ENCODE measurements around the gene OLIG1. TPM values are rescaled to one million over a fixed set of nuclear protein-coding genes. Genes with fewer than 3 reads are reported as not detected.

OLIG1 gene
- total and polyA plus RNA-seq, 10 of the 15 experiments (the other 5 are each of a cell fraction or from before 2014, with no cell fraction given) = not detected

DNA sequence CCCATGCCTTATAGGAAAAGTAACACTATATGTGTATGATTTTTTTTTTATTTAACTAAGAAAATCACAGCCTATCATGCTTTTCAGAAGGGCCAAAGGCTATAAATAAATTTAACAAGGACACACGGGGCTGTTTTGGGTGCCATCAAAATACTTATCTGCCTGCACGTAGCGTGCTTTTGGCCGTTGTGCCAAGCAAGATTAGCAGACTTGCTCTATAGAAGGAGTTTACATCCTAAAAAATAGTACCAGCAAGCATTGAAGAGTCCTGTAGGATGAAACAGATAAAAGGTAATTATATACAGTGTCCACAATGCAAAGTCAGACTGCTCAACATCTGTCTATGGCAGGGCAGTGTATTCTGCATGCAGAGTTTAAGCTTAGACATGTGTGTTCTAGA lies 3.7 kb downstream of the OLIG1 start:
- Histone ChIP-seq H3K27me3 (replicated peaks in 1 of 2; ENCODE audit: control insufficient read depth in 2 of 2, insufficient read depth in 2 of 2, low read length in 1 of 2) (peaks cover 12 to 43% of the 10 kb centered on the region in 2 experiments), H3K79me2 (ENCODE audit: control insufficient read depth, insufficient read depth, low read length) (no peaks in the 10 kb centered on the region), H3K4me1 (ENCODE audit: control insufficient read depth, insufficient read depth, low read length) (peaks cover 6% of the 10 kb centered on the region), H3K4me2 (ENCODE audit: control insufficient read depth, insufficient read depth) (no peak overlapping the region), H3K9ac (ENCODE audit: control insufficient read depth, insufficient read depth, low read length) (no peak overlapping the region), H3K9me3 (replicated peaks; ENCODE audit: control insufficient read depth, insufficient read depth, low read length) (no peaks in the 10 kb centered on the region; the same call in 1 of the 3 replicates), H3K4me3 (no peak overlapping the region), H4K20me1 (ENCODE audit: control insufficient read depth, insufficient read depth) (no peaks in the 10 kb centered on the region), H2AFZ (ENCODE audit: control insufficient read depth, low read depth, low read length) (no peak overlapping the region), H3K36me3 (ENCODE audit: control insufficient read depth in 2 of 2, insufficient read depth in 2 of 2, low read length in 1 of 2) (no peaks in the 10 kb centered on the region), H3K27ac (ENCODE audit: control insufficient read depth, insufficient read depth) (no peak overlapping the region)
- WGBS (ENCODE audit: insufficient coverage, insufficient replicate concordance, low lambda C conversion rate, missing lambda C conversion rate) = 81% methylated on average over 4 of the region's 4 CpGs
- no peak for ATAC-seq
- in situ Hi-C loops (cut with MboI) (no loop called here), intact Hi-C loops (cut with micrococcal nuclease; ENCODE audit: unreplicated experiment) (loop anchor here (10.0 kb wide), 1 partner anchor 121 kb away; no protein-coding TSS in a partner anchor)
- no peak for DNase-seq (ENCODE audit: low read depth, low spot score)
- RAD21 ChIA-PET (ENCODE audit: unreplicated experiment) = no interaction called here
- BruUV-seq (replicated peaks) = no TSS peak
- no peak for FAIRE-seq
- CTCF ChIA-PET = no interaction called here
- POLR2A ChIA-PET = no interaction called here
- SMC1A ChIA-PET (ENCODE audit: uncharacterized antibody, unreplicated experiment) = no interaction called here
- TF ChIP-seq EZH2 (IDR thresholded peaks at IDR 0.05; ENCODE audit: borderline replicate concordance, control insufficient read depth, low read depth, low read length) = no peak

DNA sequence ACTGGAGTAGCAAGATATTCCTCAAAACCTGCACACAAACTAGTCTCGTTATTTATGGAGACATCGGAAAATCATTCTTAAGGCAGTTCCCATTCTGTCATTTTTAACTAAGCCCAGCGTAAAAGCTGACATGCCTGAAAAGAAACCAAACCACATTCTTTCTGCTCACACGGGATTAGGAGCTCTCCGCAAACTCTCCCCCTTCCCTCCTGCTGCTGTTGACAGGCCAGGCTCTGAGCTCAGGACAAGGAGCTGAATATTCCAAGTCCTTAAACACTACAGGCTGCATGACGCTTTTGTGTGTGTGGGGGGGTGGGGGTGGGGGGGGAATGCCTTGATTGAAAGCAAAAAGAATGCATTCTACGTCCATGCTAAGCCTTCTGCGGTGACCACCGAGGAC lies 5.2 kb downstream of the OLIG1 start:
- ATAC-seq (no peak), DNase-seq (ENCODE audit: low read depth, low spot score) (no peak), FAIRE-seq (no peak)
- H3K4me2 ChIP-seq (ENCODE audit: control insufficient read depth, insufficient read depth) = no peak overlapping the region
- H3K79me2 ChIP-seq (ENCODE audit: control insufficient read depth, insufficient read depth, low read length) = no peaks in the 10 kb centered on the region
- H3K4me1 ChIP-seq (ENCODE audit: control insufficient read depth, insufficient read depth, low read length) = peaks cover 18% of the 10 kb centered on the region
- H3K36me3 ChIP-seq (ENCODE audit: control insufficient read depth in 2 of 2, insufficient read depth in 2 of 2, low read length in 1 of 2) = no peaks in the 10 kb centered on the region
- no TSS peak for BruUV-seq (replicated peaks)
- RAD21 ChIA-PET (ENCODE audit: unreplicated experiment) = no interaction called here
- no peaks in the 10 kb centered on the region for H4K20me1 ChIP-seq (ENCODE audit: control insufficient read depth, insufficient read depth)
- CTCF ChIA-PET = no interaction called here
- WGBS (ENCODE audit: insufficient coverage, insufficient replicate concordance, low lambda C conversion rate, missing lambda C conversion rate) = 50% methylated on average over 9 of the region's 9 CpGs
- in situ Hi-C loops (cut with MboI) = no loop called here
- no peak overlapping the region for H2AFZ ChIP-seq (ENCODE audit: control insufficient read depth, low read depth, low read length)
- H3K27me3 ChIP-seq (replicated peaks in 1 of 2; ENCODE audit: control insufficient read depth in 2 of 2, insufficient read depth in 2 of 2, low read length in 1 of 2) = peaks cover 12 to 31% of the 10 kb centered on the region in 2 experiments
- H3K4me3 ChIP-seq = no peak overlapping the region
- intact Hi-C loops (cut with micrococcal nuclease; ENCODE audit: unreplicated experiment) = loop anchor here (10.0 kb wide), 1 partner anchor 120 kb away; no protein-coding TSS in a partner anchor
- no peaks in the 10 kb centered on the region; the same call in 2 of the 3 replicates for H3K9me3 ChIP-seq (replicated peaks; ENCODE audit: control insufficient read depth, insufficient read depth, low read length)
- no peak overlapping the region for H3K27ac ChIP-seq (ENCODE audit: control insufficient read depth, insufficient read depth)
- SMC1A ChIA-PET (ENCODE audit: uncharacterized antibody, unreplicated experiment) = no interaction called here
- POLR2A ChIA-PET = no interaction called here
- H3K9ac ChIP-seq (ENCODE audit: control insufficient read depth, insufficient read depth, low read length) = no peak overlapping the region
- TF ChIP-seq ZBED1 (IDR thresholded peaks at IDR 0.05; ENCODE audit: borderline replicate concordance) (no peak), NFYB (IDR thresholded peaks at IDR 0.05; ENCODE audit: insufficient read depth, low read depth, low read length) (no peak), MTA3 (IDR thresholded peaks at IDR 0.05; ENCODE audit: borderline replicate concordance, low read length) (no peak)
